B cell (primary cell): Measurements from ENCODE around the gene SEMA7A. TPM values are rescaled to one million over a fixed set of nuclear protein-coding genes. Genes with fewer than 3 reads are reported as not detected.
"Not testable (repeated sequence)": the region's sequence is repeated elsewhere in the genome, so short reads cannot be mapped to it uniquely, and the experiment has no call there.

Experiments used
- ATAC-seq: fragments of 200-7000 bp; cut with Tn5 transposase; one replicate; pipeline ENCODE4 v1.10.0; 2021; ENCODE audit warnings: low read depth, mild to moderate bottlenecking, moderate number of reproducible peaks, moderate library complexity
- CTCF ChIA-PET: fragments of 350-600 bp; sonication (Branson Sonifier 250); formaldehyde crosslinking; loops from one replicate; lab custom pipeline; 2021; ENCODE audit warnings: antibody characterized with exemption, inconsistent platforms; lab: Charles Lee
- POLR2A ChIA-PET: fragments of 350-600 bp; sonication (Branson Sonifier 250); formaldehyde crosslinking; loops from one replicate; lab custom pipeline; 2021; ENCODE audit warnings: antibody characterized with exemption; lab: Charles Lee
- DNase-seq: peaks from one replicate; pipeline ENCODE4 v3.0.0; 2013
- H2AFZ ChIP-seq: 2 replicates; pipeline ENCODE4 v1.6.1; 2012; ENCODE audit warnings: mild to moderate bottlenecking, low read depth, low read length; ENCODE audit not compliant: insufficient read depth, poor library complexity, severe bottlenecking
- H3K27ac ChIP-seq, 2 donors: 1 replicate in 1 of 2; 2 replicates in 1 of 2; pipeline ENCODE4 v1.5.1; 2012 to 2013; ENCODE audit warnings: low read length in 2 of 2, mild to moderate bottlenecking in 2 of 2, moderate library complexity in 1 of 2
- H3K27me3 ChIP-seq, 4 experiments: fragments of 200-600 bp in 1 of 4; sonication (generic) in 1 of 4; replicated peaks in 1 of 4; 1 replicate in 2 of 4; 2 replicates in 2 of 4; pipeline versions ENCODE4 v1.6.1 to v1.7.0; 2013 to 2016; ENCODE audit warnings: low read length in 3 of 4, mild to moderate bottlenecking in 2 of 4, mixed read lengths in 1 of 4, moderate library complexity in 1 of 4; ENCODE audit not compliant: insufficient read depth in 4 of 4, control insufficient read depth in 3 of 4; ENCODE audit errors: control extremely low read depth in 1 of 4
- H3K36me3 ChIP-seq, 2 experiments: replicated peaks in 1 of 2; 1 replicate in 1 of 2; 2 replicates in 1 of 2; pipeline versions ENCODE4 v1.6.1 to v1.7.1; 2013; ENCODE audit warnings: low read length in 1 of 2; ENCODE audit not compliant: insufficient read depth in 2 of 2, control insufficient read depth in 1 of 2; ENCODE audit errors: control extremely low read depth in 1 of 2, extremely low read depth in 1 of 2
- H3K4me1 ChIP-seq, 2 donors: fragments of 200-600 bp in 1 of 2; sonication (generic) in 1 of 2; 1 replicate in 1 of 2; 2 replicates in 1 of 2; pipeline versions ENCODE4 v1.5.1 to v1.6.1; 2013 to 2017; ENCODE audit warnings: low read length in 2 of 2; ENCODE audit not compliant: control insufficient read depth in 2 of 2, insufficient read depth in 2 of 2
- H3K4me2 ChIP-seq: replicated peaks from 2 replicates; pipeline ENCODE3; 2012; ENCODE audit warnings: mild to moderate bottlenecking, low read depth, low read length; ENCODE audit not compliant: poor library complexity, severe bottlenecking
- H3K4me3 ChIP-seq, 5 experiments: fragments of 200-600 bp in 1 of 5; sonication (generic) in 1 of 5; 1 replicate in 3 of 5; 2 replicates in 2 of 5; pipeline versions ENCODE4 v1.5.1 to v1.7.0; 2011 to 2016; ENCODE audit warnings: low read length in 4 of 5, mild to moderate bottlenecking in 4 of 5, low read depth in 2 of 5, control low read depth in 1 of 5, moderate library complexity in 1 of 5; ENCODE audit not compliant: insufficient read depth in 1 of 5; ENCODE audit errors: control extremely low read depth in 1 of 5, extremely low read depth in 1 of 5
- H3K79me2 ChIP-seq: fragments of 200-600 bp; sonication (generic); one replicate; pipeline ENCODE4 v1.6.0; 2016; ENCODE audit warnings: low read length; ENCODE audit not compliant: control insufficient read depth, insufficient read depth
- H3K9ac ChIP-seq: fragments of 200-600 bp; sonication (generic); 2 replicates; pipeline ENCODE4 v1.6.1; 2017; ENCODE audit warnings: mild to moderate bottlenecking, low read length, moderate library complexity
- H3K9me3 ChIP-seq, 3 donors: one replicate each; pipeline versions ENCODE4 v1.6.1 to v1.7.1; 2013; ENCODE audit warnings: low read length in 2 of 3; ENCODE audit not compliant: control insufficient read depth in 2 of 3, insufficient read depth in 1 of 3; ENCODE audit errors: control extremely low read depth in 1 of 3
- H4K20me1 ChIP-seq: 2 replicates; pipeline ENCODE4 v1.6.0; 2012; ENCODE audit warnings: mild to moderate bottlenecking, low read length; ENCODE audit not compliant: insufficient read depth, control insufficient read depth, poor library complexity, severe bottlenecking
- H3K27ac Mint-ChIP-seq: one replicate; pipeline ENCODE4 v1.8.0; 2021; ENCODE audit warnings: mixed read lengths
- H3K27me3 Mint-ChIP-seq: one replicate; pipeline ENCODE4 v1.8.0; 2021; ENCODE audit warnings: mixed read lengths
- H3K4me1 Mint-ChIP-seq: one replicate; pipeline ENCODE4 v1.8.0; 2021; ENCODE audit warnings: mixed read lengths
- H3K4me3 Mint-ChIP-seq: one replicate; pipeline ENCODE4 v1.8.0; 2021; ENCODE audit warnings: mixed read lengths
- H3K9me3 Mint-ChIP-seq: one replicate; pipeline ENCODE4 v1.8.0; 2022; ENCODE audit warnings: mixed read lengths; ENCODE audit not compliant: insufficient read depth
- WGBS: methylation state at CpG from one replicate; pipeline ENCODE4 v1.1.5; 2013; ENCODE audit warnings: missing lambda C conversion rate; ENCODE audit not compliant: insufficient coverage; 5-methylcytosine and 5-hydroxymethylcytosine counted together
- intact Hi-C: fragments of 100-400 bp; cut with micrococcal nuclease; formaldehyde crosslinking; loops from one replicate; pipeline ENCODE4 v1.10.0; 2022
- polyA plus RNA-seq: library from polyadenylated mRNA; depleted of rRNA; stranded (reverse); fragments of >200 nt; gene quantifications from 2 replicates; pipeline ENCODE4 v1.2.3, GENCODE V29; 2012
- small RNA-seq: library from RNA; depleted of rRNA; stranded (forward); fragments of <200 nt; gene quantifications from one replicate; pipeline ENCODE3, GENCODE V24; 2012; ENCODE audit warnings: low replicate concordance, low read depth; ENCODE audit not compliant: insufficient read length
- total RNA-seq, 2 donors: library from RNA; stranded (reverse); fragments of 120-200 nt in 1 of 2; gene quantifications; 1 replicate in 1 of 2; 2 replicates in 1 of 2; pipeline versions ENCODE4 v1.2.3 to v1.2.4, GENCODE V29; 2013 to 2022

Gene SEMA7A
- total and polyA plus RNA-seq, 2 donors (not counting 1 experiment from before 2014, with no cell fraction given) = 42.0 to 44.2 TPM

DNA sequence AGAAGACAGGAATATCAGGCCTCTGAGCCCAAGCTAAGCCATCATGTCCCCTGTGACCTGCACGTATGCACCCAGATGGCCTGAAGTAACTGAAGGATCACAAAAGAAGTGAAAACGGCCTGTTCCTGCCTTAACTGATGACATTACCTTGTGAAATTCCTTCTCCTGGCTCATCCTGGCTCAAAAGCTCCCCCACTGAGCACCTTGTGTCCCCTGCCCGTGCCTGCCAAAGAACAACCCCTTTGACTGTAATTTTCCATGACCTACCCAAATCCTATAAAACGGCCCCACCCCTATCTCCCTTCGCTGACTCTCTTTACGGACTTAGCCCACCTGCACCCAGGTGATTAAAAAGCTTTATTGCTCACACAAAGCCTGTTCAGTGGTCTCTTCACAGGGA lies 74.4 kb downstream of the SEMA7A start:
- peaks cover 25% of the 10 kb centered on the region for H3K27me3 Mint-ChIP-seq
- WGBS = 86% methylated on average over 6 of the region's 6 CpGs
- H3K4me1 Mint-ChIP-seq, H3K9me3 ChIP-seq, CTCF ChIA-PET, intact Hi-C loops, H3K4me2 ChIP-seq, H3K4me3 Mint-ChIP-seq, H3K79me2 ChIP-seq, H3K9me3 Mint-ChIP-seq, H3K4me1 ChIP-seq, H2AFZ ChIP-seq, H3K27me3 ChIP-seq, H3K36me3 ChIP-seq, H3K27ac ChIP-seq, H3K27ac Mint-ChIP-seq, H4K20me1 ChIP-seq, H3K4me3 ChIP-seq, DNase-seq, ATAC-seq, H3K9ac ChIP-seq, POLR2A ChIA-PET: not testable (repeated sequence)

Small RNAs within 50 kb of the gene (small RNA-seq; reads per million reads assigned to genes)
- not detected for gene MIR6881

Other genes starting within 250 kb of the SEMA7A start
- gene STRA6, start 231.2 kb downstream of the SEMA7A start, total RNA-seq = not detected in 2 replicates
- gene STRA6, start 231.2 kb downstream of the SEMA7A start, polyA plus RNA-seq = not detected in 2 replicates
- not detected in 2 replicates for gene CCDC33, start 197.6 kb downstream of the SEMA7A start, total RNA-seq
- not detected in 2 replicates for gene CCDC33, start 197.6 kb downstream of the SEMA7A start, polyA plus RNA-seq
- gene CYP11A1, start 66.3 kb downstream of the SEMA7A start, total RNA-seq = not detected in 2 replicates
- not detected in 2 replicates for gene CYP11A1, start 66.3 kb downstream of the SEMA7A start, polyA plus RNA-seq
- gene UBL7, start 27.2 kb upstream of the SEMA7A start, total RNA-seq = 44.4 and 50.1 TPM in 2 replicates
- gene UBL7, start 27.2 kb upstream of the SEMA7A start, polyA plus RNA-seq = 47.5 and 73.9 TPM in 2 replicates
- 30.9 and 31.0 TPM in 2 replicates for gene ARID3B, start 107.3 kb upstream of the SEMA7A start, total RNA-seq
- gene ARID3B, start 107.3 kb upstream of the SEMA7A start, polyA plus RNA-seq = 23.0 and 28.1 TPM in 2 replicates
- gene CLK3, start 181.9 kb upstream of the SEMA7A start, total RNA-seq = 164 and 176 TPM in 2 replicates
- gene CLK3, start 181.9 kb upstream of the SEMA7A start, polyA plus RNA-seq = 350 and 541 TPM in 2 replicates